Bronchial epithelial cell (primary cell): ENCODE results near the gene COL4A1. TPM values are rescaled to one million over a fixed set of nuclear protein-coding genes. Genes with fewer than 3 reads are reported as not detected.
A peak's percentile ranks its signal among the peaks of the same experiment; 100 is the strongest.

Experiments
- DNase-seq: peaks from one replicate; pipeline ENCODE4 v3.0.0-alpha.2; 2010; ENCODE audit warnings: low read depth
- FAIRE-seq: peaks from 2 replicates; lab custom pipeline; 2011; peaks lifted over from hg19 to GRCh38; lab: Jason Lieb, UNC
- H3K27me3 ChIP-seq: 2 replicates; pipeline ENCODE4 v1.5.1; 2011; ENCODE audit warnings: low read length; ENCODE audit not compliant: control insufficient read depth, insufficient read depth
- H3K36me3 ChIP-seq: 2 replicates; pipeline ENCODE4 v1.5.1; 2011; ENCODE audit warnings: low read length; ENCODE audit not compliant: control insufficient read depth, insufficient read depth
- H3K4me3 ChIP-seq: 2 replicates; pipeline ENCODE4 v1.5.1; 2011; ENCODE audit warnings: mild to moderate bottlenecking, low read depth, low read length, control low read depth
- total RNA-seq: library from RNA; depleted of rRNA; stranded (reverse); fragments of >200 nt; gene quantifications from 2 replicates; pipeline ENCODE4 v1.2.1, GENCODE V29; 2014
- TF ChIP-seq, protein P1 (sequence below): IDR thresholded peaks from 2 replicates; pipeline ENCODE4 v1.5.1; 2011; ENCODE audit warnings: mild to moderate bottlenecking, moderate library complexity, low read length, control low read depth, inconsistent platforms; ENCODE audit not compliant: insufficient read depth, severe bottlenecking

The COL4A1 gene
- total RNA-seq, 1 donor from 2014 or later, result 7.4 TPM

DNA sequence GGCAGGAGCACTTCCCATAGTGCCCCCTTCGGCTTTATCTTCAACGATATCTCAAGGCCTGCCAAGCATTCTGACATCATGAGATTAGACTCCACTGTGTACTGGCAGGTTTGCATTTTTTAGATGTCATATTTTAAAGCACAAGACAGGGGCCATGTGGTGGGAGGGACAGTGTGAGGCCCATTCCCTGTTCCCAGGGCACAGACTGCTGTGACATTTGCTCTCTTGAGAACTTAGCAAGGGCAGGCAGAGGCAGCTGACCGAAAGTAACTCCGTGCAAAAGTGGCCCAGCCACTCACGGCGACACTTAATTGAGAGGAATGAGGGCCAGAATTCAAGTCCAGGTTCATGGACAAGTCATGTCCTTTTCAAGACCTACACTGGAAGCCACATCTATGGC lies 201.8 kb downstream of the COL4A1 start:
- Histone ChIP-seq H3K4me3 (no peak overlapping the region), H3K36me3 (no peaks in the 10 kb centered on the region), H3K27me3 (no peaks in the 10 kb centered on the region)
- no peak for DNase-seq
- TF ChIP-seq, protein P1, sequence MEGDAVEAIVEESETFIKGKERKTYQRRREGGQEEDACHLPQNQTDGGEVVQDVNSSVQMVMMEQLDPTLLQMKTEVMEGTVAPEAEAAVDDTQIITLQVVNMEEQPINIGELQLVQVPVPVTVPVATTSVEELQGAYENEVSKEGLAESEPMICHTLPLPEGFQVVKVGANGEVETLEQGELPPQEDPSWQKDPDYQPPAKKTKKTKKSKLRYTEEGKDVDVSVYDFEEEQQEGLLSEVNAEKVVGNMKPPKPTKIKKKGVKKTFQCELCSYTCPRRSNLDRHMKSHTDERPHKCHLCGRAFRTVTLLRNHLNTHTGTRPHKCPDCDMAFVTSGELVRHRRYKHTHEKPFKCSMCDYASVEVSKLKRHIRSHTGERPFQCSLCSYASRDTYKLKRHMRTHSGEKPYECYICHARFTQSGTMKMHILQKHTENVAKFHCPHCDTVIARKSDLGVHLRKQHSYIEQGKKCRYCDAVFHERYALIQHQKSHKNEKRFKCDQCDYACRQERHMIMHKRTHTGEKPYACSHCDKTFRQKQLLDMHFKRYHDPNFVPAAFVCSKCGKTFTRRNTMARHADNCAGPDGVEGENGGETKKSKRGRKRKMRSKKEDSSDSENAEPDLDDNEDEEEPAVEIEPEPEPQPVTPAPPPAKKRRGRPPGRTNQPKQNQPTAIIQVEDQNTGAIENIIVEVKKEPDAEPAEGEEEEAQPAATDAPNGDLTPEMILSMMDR, result no peak
- FAIRE-seq, result peak; percentile 43

DNA sequence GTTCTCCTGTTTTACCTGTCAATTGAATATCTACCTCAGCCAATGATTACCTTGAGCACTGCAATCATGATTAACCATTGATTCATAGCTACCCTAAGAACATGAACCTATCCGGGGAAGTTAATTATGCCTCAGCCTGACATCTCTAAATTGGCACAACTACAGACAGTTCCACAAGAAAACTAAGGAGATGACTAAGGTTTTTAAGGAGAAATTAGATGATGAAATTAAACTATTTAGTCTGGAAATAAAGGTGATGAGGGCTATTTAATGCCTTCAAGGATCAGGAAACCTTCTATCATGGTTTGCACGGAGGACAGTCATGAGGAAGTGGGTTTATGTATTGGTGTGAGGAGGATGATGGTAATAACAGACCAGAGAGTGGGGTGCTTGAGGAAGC lies 203.4 kb downstream of the COL4A1 start:
- H3K27me3 ChIP-seq, result no peaks in the 10 kb centered on the region
- no peak overlapping the region for H3K4me3 ChIP-seq
- no peaks in the 10 kb centered on the region for H3K36me3 ChIP-seq
- FAIRE-seq, result no peak
- TF ChIP-seq, protein P1, result no peak
- peak; percentile 93 for DNase-seq

DNA sequence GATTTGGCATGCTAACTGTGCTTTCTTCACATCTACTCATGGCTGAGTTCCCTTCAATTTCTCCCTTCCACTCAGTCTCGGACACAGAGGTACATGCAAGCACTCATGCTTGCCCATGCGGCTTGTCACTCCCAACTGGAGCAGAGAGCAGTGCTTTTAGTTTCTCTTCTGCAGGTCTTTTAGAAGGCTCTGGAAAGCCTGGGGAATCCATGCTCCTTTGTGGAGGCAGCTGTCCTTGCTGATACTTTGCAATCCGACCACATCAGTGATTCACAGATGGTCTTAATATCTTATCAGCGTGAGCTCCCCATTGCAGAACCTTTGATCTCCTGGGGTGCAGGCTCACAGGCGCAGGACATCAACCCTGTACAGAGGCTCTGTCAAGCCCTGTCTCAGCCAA lies 203.9 kb downstream of the COL4A1 start:
- no peak for DNase-seq
- TF ChIP-seq, protein P1, result no peak
- Histone ChIP-seq H3K27me3 (no peaks in the 10 kb centered on the region), H3K4me3 (no peak overlapping the region), H3K36me3 (no peaks in the 10 kb centered on the region)
- FAIRE-seq, result peak; percentile 58

DNA sequence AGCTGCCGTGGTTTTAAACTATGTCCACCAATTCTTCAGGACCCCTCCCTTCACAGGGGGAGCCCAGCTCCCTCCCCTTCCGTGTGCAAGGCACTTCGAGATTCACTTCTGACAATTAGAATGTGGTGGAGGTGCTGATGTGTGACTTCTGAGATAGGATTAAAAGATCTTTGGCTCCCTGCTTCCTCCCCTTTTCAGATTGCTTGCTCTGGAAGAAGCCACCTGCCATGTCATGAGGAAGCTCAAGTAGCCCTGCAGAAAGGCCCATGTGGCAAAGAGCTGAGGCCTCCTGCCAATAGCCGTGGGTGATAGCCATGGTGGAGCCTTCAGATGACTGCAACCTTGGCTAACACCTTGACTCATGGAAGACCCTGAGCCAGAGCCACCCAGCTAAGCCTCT lies 204.9 kb downstream of the COL4A1 start:
- Histone ChIP-seq H3K27me3 (no peaks in the 10 kb centered on the region), H3K36me3 (no peaks in the 10 kb centered on the region), H3K4me3 (no peak overlapping the region)
- FAIRE-seq (peak; percentile 18), DNase-seq (no peak)
- TF ChIP-seq, protein P1, result no peak

DNA sequence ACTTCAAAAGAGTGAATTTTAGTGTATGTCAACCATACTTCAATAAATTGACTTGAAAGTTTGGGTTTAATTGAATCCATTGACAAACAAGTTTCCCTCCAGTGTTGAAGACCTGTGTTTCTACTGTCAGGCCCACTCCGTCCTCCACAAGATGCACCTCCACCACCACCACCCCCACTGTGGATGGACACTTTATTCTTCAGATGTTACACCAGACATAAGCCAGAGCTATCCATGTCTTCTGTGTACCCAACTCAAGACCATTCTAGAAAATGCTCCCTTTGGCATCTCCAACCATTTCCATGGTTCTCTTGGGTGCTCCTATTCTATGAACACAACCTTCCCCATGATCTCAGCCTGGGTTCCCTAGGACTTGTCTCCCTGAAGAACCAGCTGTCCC lies 207.0 kb downstream of the COL4A1 start:
- FAIRE-seq (peak; percentile 43), DNase-seq (no peak)
- TF ChIP-seq, protein P1, result no peak
- Histone ChIP-seq H3K36me3 (no peaks in the 10 kb centered on the region), H3K27me3 (no peaks in the 10 kb centered on the region), H3K4me3 (no peak overlapping the region)

Other genes starting within 250 kb of the COL4A1 start
- 7.6 and 21.4 TPM in 2 replicates for gene COL4A2, start 127 bp upstream of the COL4A1 start, total RNA-seq